AG04450 (cell line): ENCODE results near the gene NRK. TPM values are rescaled to one million over a fixed set of nuclear protein-coding genes. Genes with fewer than 3 reads are reported as not detected.

Experiments
- CTCF ChIA-PET: fragments of 300-600, 350-600 bp; formaldehyde crosslinking; extraction: SDS; loops from one replicate; lab custom pipeline; 2022; ENCODE audit warnings: antibody characterized with exemption, inconsistent platforms; lab: Charles Lee
- POLR2A ChIA-PET: fragments of 350-600 bp; formaldehyde crosslinking; extraction: SDS; loops from one replicate; lab custom pipeline; 2021; ENCODE audit warnings: antibody characterized with exemption, inconsistent platforms; lab: Yijun Ruan, JAX
- DNase-seq: peaks from one replicate; pipeline ENCODE4 v3.0.0-alpha.2; 2011; ENCODE audit warnings: low read depth, low spot score
- H3K27ac ChIP-seq: one replicate; pipeline ENCODE4 v1.5.1; 2012; ENCODE audit warnings: low read depth, low read length, control low read depth
- H3K27me3 ChIP-seq: one replicate; pipeline ENCODE4 v1.6.0; 2012; ENCODE audit warnings: low read length; ENCODE audit not compliant: control insufficient read depth, insufficient read depth
- H3K4me3 ChIP-seq: 2 replicates; pipeline ENCODE4 v1.5.1; 2011; ENCODE audit warnings: mild to moderate bottlenecking, low read depth, low read length, control low read depth
- H3K9me3 ChIP-seq: 2 replicates; pipeline ENCODE4 v1.5.1; 2012; ENCODE audit warnings: low read length; ENCODE audit not compliant: control insufficient read depth, insufficient read depth
- CTCF ChIP-seq: IDR thresholded peaks from 2 replicates; pipeline ENCODE4 v1.5.1; 2011; ENCODE audit warnings: low read depth, low read length, control low read depth, inconsistent platforms
- polyA plus RNA-seq: library from polyadenylated mRNA; depleted of rRNA; stranded (reverse); fragments of >200 nt; gene quantifications from 2 replicates; pipeline ENCODE4 v1.2.3, GENCODE V29; 2011

Gene NRK
- polyA plus RNA-seq, 1 experiment, result 2.8 TPM

- H3K27ac ChIP-seq, result no peak overlapping the region
- POLR2A ChIA-PET, result no interaction called here
- H3K9me3 ChIP-seq, result no peaks in the 10 kb centered on the region
- DNase-seq, result no peak
- no peaks in the 10 kb centered on the region for H3K27me3 ChIP-seq
- TF ChIP-seq CTCF, result no peak
- CTCF ChIA-PET, result no interaction called here
- no peak overlapping the region for H3K4me3 ChIP-seq
Observed at GRCh38 chrX:105945266-105945665, 122.9 kb downstream of the NRK start.

- ChIA-PET CTCF (no interaction called here), POLR2A (no interaction called here)
- no peak for DNase-seq
- no peak for TF ChIP-seq CTCF
- no peaks in the 10 kb centered on the region for H3K9me3 ChIP-seq
- no peak overlapping the region for H3K27ac ChIP-seq
- no peaks in the 10 kb centered on the region for H3K27me3 ChIP-seq
- no peak overlapping the region for H3K4me3 ChIP-seq
Observed at GRCh38 chrX:105969487-105969886, 147.1 kb downstream of the NRK start.

GRCh38 chrX:105972690-105973386, 150.5 kb downstream of the NRK start:
- no peak for TF ChIP-seq CTCF
- Histone ChIP-seq H3K4me3 (no peak overlapping the region), H3K27ac (no peak overlapping the region), H3K9me3 (no peaks in the 10 kb centered on the region), H3K27me3 (no peaks in the 10 kb centered on the region)
- POLR2A ChIA-PET, result no interaction called here
- no peak for DNase-seq
- CTCF ChIA-PET, result interaction anchor here (0.5 kb wide), 1 partner anchor 740 kb away, joined by 4 read pairs; no protein-coding TSS in a partner anchor

GRCh38 chrX:105973387-105973739, 151.0 kb downstream of the NRK start:
- H3K27ac ChIP-seq, result no peak overlapping the region
- TF ChIP-seq CTCF, result no peak
- ChIA-PET CTCF (interaction anchor here (0.5 kb wide), 1 partner anchor 740 kb away, joined by 4 read pairs; no protein-coding TSS in a partner anchor), POLR2A (no interaction called here)
- no peak for DNase-seq
- H3K4me3 ChIP-seq, result no peak overlapping the region
- H3K9me3 ChIP-seq, result no peaks in the 10 kb centered on the region
- no peaks in the 10 kb centered on the region for H3K27me3 ChIP-seq

GRCh38 chrX:105975382-105975781, 153.0 kb downstream of the NRK start:
- ChIA-PET POLR2A (no interaction called here), CTCF (interaction anchor here (0.7 kb wide), 1 partner anchor 64 kb away, joined by 4 read pairs; no protein-coding TSS in a partner anchor)
- no peaks in the 10 kb centered on the region for H3K27me3 ChIP-seq
- DNase-seq, result no peak
- H3K27ac ChIP-seq, result no peak overlapping the region
- no peak overlapping the region for H3K4me3 ChIP-seq
- TF ChIP-seq CTCF, result no peak
- H3K9me3 ChIP-seq, result no peaks in the 10 kb centered on the region
